H1 (cell line): ENCODE results near the gene B3GLCT. TPM values are rescaled to one million over a fixed set of nuclear protein-coding genes. Genes with fewer than 3 reads are reported as not detected.

Experiments used
- CTCF ChIA-PET: fragments of 300-600 bp; sonication (Branson Sonifier 250); formaldehyde crosslinking; loops from one replicate; lab custom pipeline; 2021; ENCODE audit not compliant: partially characterized antibody; lab: Charles Lee
- POLR2A ChIA-PET: fragments of 300-600 bp; sonication (Branson Sonifier 250); formaldehyde crosslinking; loops from one replicate; lab custom pipeline; 2021; ENCODE audit warnings: inconsistent platforms; ENCODE audit not compliant: partially characterized antibody; lab: Charles Lee
- DNase-seq, 2 experiments: peaks; one replicate each; pipeline versions ENCODE4 v3.0.0 to v3.0.0-alpha.2; 2010 to 2022; ENCODE audit warnings: low spot score in 2 of 2, low read depth in 1 of 2, mixed read lengths in 1 of 2
- FAIRE-seq: peaks from 2 replicates; lab custom pipeline; 2011; peaks lifted over from hg19 to GRCh38; lab: Jason Lieb, UNC
- H2AFZ ChIP-seq: 2 replicates; pipeline ENCODE4 v1.8.1; 2012; ENCODE audit warnings: low read length, inconsistent platforms
- H2AK5ac ChIP-seq: 2 replicates; pipeline ENCODE4 v1.6.1; 2013; ENCODE audit warnings: low read depth, low read length
- H2BK120ac ChIP-seq: replicated peaks from 2 replicates; pipeline ENCODE3; 2013; ENCODE audit warnings: low read depth, low read length, inconsistent platforms
- H2BK12ac ChIP-seq: 2 replicates; pipeline ENCODE4 v1.6.1; 2013; ENCODE audit warnings: low read depth, low read length
- H2BK15ac ChIP-seq: 2 replicates; pipeline ENCODE4 v1.6.1; 2013; ENCODE audit warnings: low read length
- H2BK20ac ChIP-seq: 2 replicates; pipeline ENCODE4 v1.6.1; 2013; ENCODE audit warnings: low read length
- H2BK5ac ChIP-seq: 2 replicates; pipeline ENCODE4 v1.6.1; 2013; ENCODE audit warnings: low read depth, low read length
- H3K14ac ChIP-seq: 2 replicates; pipeline ENCODE4 v1.6.1; 2013; ENCODE audit warnings: inconsistent platforms; ENCODE audit not compliant: insufficient read length
- H3K18ac ChIP-seq: 2 replicates; pipeline ENCODE4 v1.6.1; 2013; ENCODE audit warnings: low read length; ENCODE audit errors: extremely low read depth
- H3K23ac ChIP-seq: 2 replicates; pipeline ENCODE4 v1.6.1; 2013; ENCODE audit warnings: inconsistent platforms; ENCODE audit not compliant: insufficient read length
- H3K23me2 ChIP-seq: 2 replicates; pipeline ENCODE4 v1.6.1; 2013; ENCODE audit warnings: low read depth, low read length
- H3K27ac ChIP-seq: 2 replicates; pipeline ENCODE4 v1.6.1; 2011; ENCODE audit warnings: low read depth, low read length, inconsistent platforms
- H3K27me3 ChIP-seq, 4 experiments: replicated peaks in 1 of 4; 1 replicate in 1 of 4; 2 replicates in 3 of 4; pipeline versions ENCODE4 v1.6.1 to v1.8.1; 2011 to 2013; ENCODE audit warnings: low read length in 3 of 4, mild to moderate bottlenecking in 3 of 4, inconsistent platforms in 2 of 4, mixed read lengths in 2 of 4, moderate library complexity in 1 of 4; ENCODE audit not compliant: control insufficient read depth in 3 of 4, insufficient read depth in 3 of 4; ENCODE audit errors: extremely low read depth in 1 of 4
- H3K36me3 ChIP-seq, 4 experiments: 2 replicates each; pipeline versions ENCODE4 v1.6.1 to v1.8.1; 2011 to 2013; ENCODE audit warnings: mild to moderate bottlenecking in 4 of 4, low read length in 3 of 4, moderate library complexity in 2 of 4, control low read depth in 1 of 4, inconsistent platforms in 1 of 4; ENCODE audit not compliant: insufficient read depth in 4 of 4, control insufficient read depth in 2 of 4
- H3K4ac ChIP-seq: replicated peaks from 2 replicates; pipeline ENCODE3; 2013; ENCODE audit warnings: low read length, low read depth, mixed read lengths, inconsistent platforms; ENCODE audit not compliant: insufficient read length
- H3K4me1 ChIP-seq, 4 experiments: replicated peaks in 1 of 4; 1 replicate in 1 of 4; 2 replicates in 3 of 4; pipeline versions ENCODE4 v1.6.1 to v1.8.1; 2011 to 2013; ENCODE audit warnings: low read length in 3 of 4, inconsistent platforms in 2 of 4, mixed read lengths in 1 of 4; ENCODE audit not compliant: insufficient read depth in 4 of 4, control insufficient read depth in 3 of 4
- H3K4me2 ChIP-seq, 2 experiments: 2 replicates each; pipeline versions ENCODE4 v1.6.1 to v1.8.1; 2011 to 2013; ENCODE audit warnings: low read depth in 2 of 2, low read length in 2 of 2, control low read depth in 1 of 2, inconsistent platforms in 1 of 2, mild to moderate bottlenecking in 1 of 2; ENCODE audit not compliant: insufficient read depth in 1 of 2
- H3K4me3 ChIP-seq, 4 experiments: fragments of 200-600, 300-600 bp in 1 of 4; sonication (generic), shearing (Covaris generic), sonication (Bioruptor Twin) in 1 of 4; 2 replicates each; pipeline versions ENCODE4 v1.5.1 to v1.8.1; 2011 to 2016; ENCODE audit warnings: low read length in 4 of 4, low read depth in 3 of 4, control low read depth in 2 of 4, inconsistent platforms in 2 of 4, mild to moderate bottlenecking in 2 of 4, mixed read lengths in 1 of 4, moderate library complexity in 1 of 4; ENCODE audit not compliant: insufficient read depth in 2 of 4; ENCODE audit errors: extremely low read depth in 1 of 4
- H3K56ac ChIP-seq: replicated peaks from 2 replicates; pipeline ENCODE3; 2013; ENCODE audit warnings: low read depth, mild to moderate bottlenecking, mixed read lengths, low read length, inconsistent platforms; ENCODE audit not compliant: insufficient read length
- H3K79me1 ChIP-seq: 2 replicates; pipeline ENCODE4 v1.6.1; 2013; ENCODE audit warnings: low read depth, low read length, control low read depth
- H3K79me2 ChIP-seq, 2 experiments: 2 replicates each; pipeline versions ENCODE4 v1.6.1 to v1.8.1; 2012 to 2013; ENCODE audit warnings: low read length in 2 of 2, mild to moderate bottlenecking in 2 of 2, inconsistent platforms in 1 of 2; ENCODE audit not compliant: insufficient read depth in 2 of 2, control insufficient read depth in 1 of 2
- H3K9ac ChIP-seq, 4 experiments: replicated peaks in 1 of 4; 1 replicate in 1 of 4; 2 replicates in 3 of 4; pipeline versions ENCODE4 v1.6.1 to v1.8.1; 2011 to 2013; ENCODE audit warnings: low read depth in 3 of 4, low read length in 3 of 4, control low read depth in 2 of 4, mild to moderate bottlenecking in 2 of 4, moderate library complexity in 2 of 4, inconsistent platforms in 1 of 4; ENCODE audit errors: extremely low read depth in 1 of 4
- H3K9me3 ChIP-seq, 2 experiments: 2 replicates each; pipeline versions ENCODE4 v1.6.1 to v1.8.1; 2012 to 2013; ENCODE audit warnings: mild to moderate bottlenecking in 2 of 2, moderate library complexity in 2 of 2, control low read depth in 1 of 2, inconsistent platforms in 1 of 2, low read depth in 1 of 2, low read length in 1 of 2, mixed read lengths in 1 of 2; ENCODE audit not compliant: insufficient read depth in 2 of 2
- H4K20me1 ChIP-seq, 2 experiments: replicated peaks in 1 of 2; 2 replicates each; pipeline versions ENCODE3 to v1.8.1; 2011 to 2013; ENCODE audit warnings: inconsistent platforms in 2 of 2, low read length in 2 of 2, mild to moderate bottlenecking in 1 of 2; ENCODE audit not compliant: insufficient read depth in 2 of 2, control insufficient read depth in 1 of 2
- H4K5ac ChIP-seq: 2 replicates; pipeline ENCODE4 v1.6.1; 2013; ENCODE audit warnings: low read length, low read depth, mixed read lengths, inconsistent platforms; ENCODE audit not compliant: insufficient read length
- H4K8ac ChIP-seq: 2 replicates; pipeline ENCODE4 v1.8.0; 2013; ENCODE audit warnings: mild to moderate bottlenecking, moderate library complexity, low read length, inconsistent platforms; ENCODE audit not compliant: insufficient read depth; ENCODE audit errors: extremely low read depth
- H4K91ac ChIP-seq: replicated peaks from 2 replicates; pipeline ENCODE3; 2013; ENCODE audit warnings: low read length, mixed read lengths, inconsistent platforms; ENCODE audit not compliant: insufficient read length
- ATF2 ChIP-seq: IDR thresholded peaks from 2 replicates; pipeline ENCODE4 v1.6.1; 2012; ENCODE audit warnings: low read length, inconsistent platforms
- CBX5 ChIP-seq: fragments of 300-800, 300-1000 bp; sonication (generic); IDR thresholded peaks from 2 replicates; pipeline ENCODE4 v1.7.1; 2016; ENCODE audit warnings: antibody characterized with exemption, low read length, low read depth
- HDAC6 ChIP-seq: IDR thresholded peaks from one replicate; pipeline ENCODE4 v1.7.1; 2012; ENCODE audit warnings: low read depth, mild to moderate bottlenecking, inconsistent platforms, low read length, moderate library complexity
- KDM1A ChIP-seq: fragments of 200-600, 300-600 bp; sonication (generic); IDR thresholded peaks from 2 replicates; pipeline ENCODE4 v1.7.1; 2016; ENCODE audit warnings: mild to moderate bottlenecking, low read length, borderline replicate concordance
- MAX ChIP-seq: IDR thresholded peaks from 2 replicates; pipeline ENCODE4 v1.6.1; 2012; ENCODE audit warnings: inconsistent platforms
- POLR2A ChIP-seq, 2 experiments: IDR thresholded peaks; 1 replicate in 1 of 2; 2 replicates in 1 of 2; pipeline ENCODE4 v1.6.1; 2011; ENCODE audit warnings: low read depth in 2 of 2, low read length in 2 of 2, mild to moderate bottlenecking in 2 of 2; ENCODE audit errors: control extremely low read depth in 1 of 2
- RAD21 ChIP-seq, 2 experiments: IDR thresholded peaks in 1 of 2; conservative IDR thresholded peaks in 1 of 2; 2 replicates each; pipeline ENCODE4 v1.6.1; 2011; ENCODE audit warnings: low read depth in 2 of 2, low read length in 2 of 2, improper control_type of control experiment in 1 of 2, inconsistent platforms in 1 of 2, mild to moderate bottlenecking in 1 of 2, moderate library complexity in 1 of 2
- RBBP5 ChIP-seq: IDR thresholded peaks from 2 replicates; pipeline ENCODE4 v1.7.1; 2012; ENCODE audit warnings: low read depth, mild to moderate bottlenecking, inconsistent platforms, low read length, moderate library complexity, borderline replicate concordance
- SAP30 ChIP-seq: fragments of 300-600 bp; sonication (generic); IDR thresholded peaks from 2 replicates; pipeline ENCODE4 v1.7.1; 2012; ENCODE audit warnings: low read length, moderate library complexity, mild to moderate bottlenecking, inconsistent platforms; ENCODE audit not compliant: insufficient read depth, insufficient replicate concordance
- SUZ12 ChIP-seq: fragments of 200-600 bp; sonication (generic); IDR thresholded peaks from 2 replicates; pipeline ENCODE4 v1.6.1; 2012; ENCODE audit warnings: mild to moderate bottlenecking, inconsistent platforms, low read length, moderate library complexity, mixed read lengths
- WGBS, 2 experiments: shearing (Covaris generic) in 1 of 2; methylation state at CpG; one replicate each; pipeline versions ENCODE4 v1.1.6 to v1.1.7; 2013 to 2015; ENCODE audit warnings: low lambda C conversion rate in 2 of 2, mixed read lengths in 2 of 2, inconsistent platforms in 1 of 2, low coverage in 1 of 2, missing lambda C conversion rate in 1 of 2; ENCODE audit not compliant: insufficient replicate concordance in 2 of 2, insufficient coverage in 1 of 2, insufficient read length in 1 of 2; ENCODE audit errors: extremely low coverage in 1 of 2, missing lambda C conversion rate in 1 of 2; 5-methylcytosine and 5-hydroxymethylcytosine counted together
- polyA plus RNA-seq, 7 experiments: library from polyadenylated mRNA; depleted of rRNA in 3 of 7; stranded (reverse) in 5 of 7; unstranded in 2 of 7; fragments of >200 nt in 5 of 7; fragments of 200-250 nt in 2 of 7; gene quantifications; 1 replicate in 5 of 7; 2 replicates in 1 of 7; 4 replicates in 1 of 7; pipeline versions ENCODE4 v1.2.1 to v1.2.3, GENCODE V29; 2011 to 2013; ENCODE audit warnings: missing spikeins in 2 of 7, mixed read lengths in 2 of 7
- total RNA-seq: library from RNA; stranded (reverse); fragmentation: NEBNext Ultra II Directional; extraction: Animal tissue kit (Norgen Biotek cat#: 25700); gene quantifications from 2 replicates; pipeline ENCODE4 v1.2.1, GENCODE V29; 2021

The B3GLCT gene
- total and polyA plus RNA-seq, 2 of the 8 experiments (the other 6 are each of a cell fraction or from before 2014, with no cell fraction given): 1.5 to 4.1 TPM

GRCh38 chr13:31150315-31150985 is 49.3 kb upstream of the B3GLCT start:
- Histone ChIP-seq H3K27me3 (peaks cover 0 to 1% (median 0%) of the 10 kb centered on the region in 4 experiments; a peak in 1 of 7 replicates), H3K4me1 (no peaks in the 10 kb centered on the region), H3K4ac (no peak overlapping the region), H2BK12ac (no peak overlapping the region), H3K56ac (no peak overlapping the region), H4K5ac (no peak overlapping the region), H4K8ac (no peak overlapping the region), H4K20me1 (peaks cover 0 to 3% of the 10 kb centered on the region in 2 experiments), H3K9me3 (no peaks in the 10 kb centered on the region), H2AK5ac (no peak overlapping the region), H3K27ac (no peak overlapping the region), H2BK120ac (no peak overlapping the region), H3K23ac (no peak overlapping the region), H3K4me3 (no peak overlapping the region), H3K79me1 (no peaks in the 10 kb centered on the region), H3K9ac (no peak overlapping the region), H4K91ac (no peak overlapping the region), H3K79me2 (peaks cover 0 to 2% of the 10 kb centered on the region in 2 experiments; a peak in 1 of 4 replicates), H3K36me3 (peaks cover 22 to 95% (median 64%) of the 10 kb centered on the region in 4 experiments), H3K4me2 (no peak overlapping the region), H3K18ac (no peak overlapping the region), H2BK15ac (no peak overlapping the region), H2BK5ac (no peak overlapping the region), H3K14ac (no peak overlapping the region), H3K23me2 (no peaks in the 10 kb centered on the region), H2BK20ac (no peak overlapping the region), H2AFZ (no peak overlapping the region)
- WGBS, 2 experiments: 95% methylated on average over 4 of the region's 4 CpGs; no CpG with 5 or more reads in 1 of the 2 experiments
- ChIA-PET CTCF (interaction anchor here (0.7 to 1.5 kb wide), 3 partner anchors 10 to 271 kb away, joined by 4 to 5 read pairs (median 4); no protein-coding TSS in a partner anchor), POLR2A (interaction anchor here (0.8 to 2.6 kb wide), 2 partner anchors 10 kb away, joined by 3 to 8 read pairs; no protein-coding TSS in a partner anchor)
- DNase-seq: no peak
- FAIRE-seq: no peak
- TF ChIP-seq ATF2 (no peak), RAD21 (IDR thresholded peaks at IDR 0.05 in 1 of 2, conservative IDR thresholded peaks at IDR 0.05 in 1 of 2; ENCODE audit: low read depth in 2 of 2, low read length in 2 of 2) (no peak), KDM1A (no peak), MAX (no peak), RBBP5 (no peak), CBX5 (no peak), POLR2A (IDR thresholded peaks at IDR 0.05; ENCODE audit: control extremely low read depth in 1 of 2, low read depth in 2 of 2, low read length in 2 of 2) (no peak), SUZ12 (no peak), SAP30 (no peak), HDAC6 (no peak)
